Fibroblast of gingiva (primary cell): ENCODE measurements around the gene KIF6.

Experiments used
- DNase-seq: peaks from one replicate; pipeline ENCODE4 v3.0.0-alpha.2; 2011; ENCODE audit warnings: low read depth

The KIF6 gene

GRCh38 chr6:39319621-39320362 is 405.4 kb downstream of the KIF6 start:
- DNase-seq, result no peak

GRCh38 chr6:39317256-39317655 is 408.0 kb downstream of the KIF6 start:
- DNase-seq, result no peak

GRCh38 chr6:39314273-39314795 is 410.9 kb downstream of the KIF6 start, which contains the start of gene KCNK17:
KCNK17 (minus strand) TSS chr6:39314419; CDS start chr6:39314320, 99 bp downstream.
- DNase-seq, result no peak

- DNase-seq, result no peak
These were observed 411.5 kb downstream of the KIF6 start for GRCh38 chr6:39313526-39314272.

GRCh38 chr6:39312912-39313525 is 412.2 kb downstream of the KIF6 start:
- DNase-seq, result no peak

GRCh38 chr6:39310542-39310941 is 414.7 kb downstream of the KIF6 start:
- no peak for DNase-seq

- DNase-seq, result peak; percentile 59
These were observed 415.2 kb downstream of the KIF6 start for GRCh38 chr6:39309942-39310531.

- DNase-seq, result no peak
These were observed 417.7 kb downstream of the KIF6 start for GRCh38 chr6:39307462-39307861.

GRCh38 chr6:39304951-39305350 is 420.3 kb downstream of the KIF6 start:
- DNase-seq, result no peak

- DNase-seq, result no peak
These were observed 421.6 kb downstream of the KIF6 start for GRCh38 chr6:39303425-39304153.

- peak; percentile 51 for DNase-seq
These were observed 422.4 kb downstream of the KIF6 start for GRCh38 chr6:39302669-39303424.

GRCh38 chr6:39302011-39302410 is 423.2 kb downstream of the KIF6 start:
- no peak for DNase-seq

- DNase-seq, result no peak
These were observed 423.6 kb downstream of the KIF6 start for GRCh38 chr6:39301606-39302005.

- no peak for DNase-seq
These were observed 424.5 kb downstream of the KIF6 start for GRCh38 chr6:39300739-39301138.

- no peak for DNase-seq
These were observed 427.1 kb downstream of the KIF6 start for GRCh38 chr6:39298061-39298460.

- DNase-seq, result peak; percentile 40
These were observed 428.2 kb downstream of the KIF6 start for GRCh38 chr6:39296745-39297640.

- DNase-seq, result no peak
These were observed 429.6 kb downstream of the KIF6 start for GRCh38 chr6:39295611-39296011.

GRCh38 chr6:39294899-39295298 is 430.3 kb downstream of the KIF6 start:
- no peak for DNase-seq

- no peak for DNase-seq
These were observed 431.1 kb downstream of the KIF6 start for GRCh38 chr6:39294133-39294532.

GRCh38 chr6:39292637-39293036 is 432.6 kb downstream of the KIF6 start:
- DNase-seq, result no peak
